GM12878 (cell line): Measurements from ENCODE around the gene ANO7. TPM values are rescaled to one million over a fixed set of nuclear protein-coding genes. Genes with fewer than 3 reads are reported as not detected.
A peak's percentile ranks its signal among the peaks of the same experiment; 100 is the strongest.

Experiments
- ATAC-seq: fragments of 200-7000 bp; cut with Tn5 transposase; 3 replicates; pipeline ENCODE4 v1.9.1; 2020; ENCODE audit warnings: mild to moderate bottlenecking, moderate library complexity
- Bru-seq: library from RNA; stranded (reverse); fragments of 400-500 nt; gene quantifications from one replicate; lab custom pipeline; 2021; lab: Mats Ljungman, UMichigan
- BruChase-seq, 2 experiments: library from RNA; stranded (reverse); fragments of 400-500 nt; gene quantifications; one replicate each; lab custom pipeline; 2021; lab: Mats Ljungman, UMichigan
- BruUV-seq: library from RNA; stranded (reverse); fragments of 400-500 nt; replicated peaks from 2 replicates; lab custom pipeline; 2021; lab: Mats Ljungman, UMichigan
- CTCF ChIA-PET: fragments of 300-600 bp; sonication (Branson Sonifier 250); formaldehyde crosslinking; extraction: SDS; loops from one replicate; lab custom pipeline; 2021; ENCODE audit warnings: inconsistent platforms; lab: Yijun Ruan, JAX
- POLR2A ChIA-PET: fragments of 350-600 bp; formaldehyde crosslinking; extraction: SDS; loops from one replicate; lab custom pipeline; 2021; ENCODE audit warnings: inconsistent platforms; lab: Charles Lee
- RAD21 ChIA-PET: fragments of 300-600 bp; sonication (Branson Sonifier 250); formaldehyde crosslinking; loops from one replicate; lab custom pipeline; 2023; ENCODE audit warnings: antibody characterized with exemption; ENCODE audit not compliant: unreplicated experiment; lab: Charles Lee
- SMC1A ChIA-PET: fragments of 300-600 bp; sonication (Branson Sonifier 250); formaldehyde crosslinking; loops from one replicate; lab custom pipeline; 2023; ENCODE audit not compliant: unreplicated experiment, uncharacterized antibody; lab: Charles Lee
- DNase-seq: peaks from one replicate; pipeline ENCODE4 v3.0.0-alpha.2; 2011; ENCODE audit warnings: low read depth, low spot score
- FAIRE-seq: peaks from 3 replicates; lab custom pipeline; 2011; peaks lifted over from hg19 to GRCh38; lab: Jason Lieb, UNC
- H2AFZ ChIP-seq: 2 replicates; pipeline ENCODE4 v1.6.0; 2011; ENCODE audit warnings: low read depth, low read length, control low read depth; ENCODE audit not compliant: control insufficient read depth
- H3K27ac ChIP-seq: 2 replicates; pipeline ENCODE4 v1.5.1; 2011; ENCODE audit warnings: control low read depth; ENCODE audit not compliant: control insufficient read depth, insufficient read depth
- H3K27me3 ChIP-seq, 2 experiments: replicated peaks in 1 of 2; 2 replicates each; pipeline versions ENCODE4 v1.6.0 to v1.6.1; 2011; ENCODE audit warnings: low read length in 1 of 2; ENCODE audit not compliant: control insufficient read depth in 2 of 2, insufficient read depth in 2 of 2
- H3K36me3 ChIP-seq, 2 experiments: 2 replicates each; pipeline ENCODE4 v1.5.1; 2011; ENCODE audit warnings: low read length in 1 of 2; ENCODE audit not compliant: control insufficient read depth in 2 of 2, insufficient read depth in 2 of 2
- H3K4me1 ChIP-seq: 2 replicates; pipeline ENCODE4 v1.6.1; 2011; ENCODE audit warnings: mild to moderate bottlenecking, low read length, moderate library complexity, mixed read lengths; ENCODE audit not compliant: control insufficient read depth, insufficient read depth
- H3K4me2 ChIP-seq: 2 replicates; pipeline ENCODE4 v1.6.0; 2011; ENCODE audit warnings: control low read depth; ENCODE audit not compliant: control insufficient read depth, insufficient read depth
- H3K4me3 ChIP-seq: fragments of 200-600 bp; sonication (generic); 2 replicates; pipeline ENCODE4 v1.5.1; 2016
- H3K79me2 ChIP-seq: 2 replicates; pipeline ENCODE4 v1.6.0; 2011; ENCODE audit warnings: low read length; ENCODE audit not compliant: control insufficient read depth, insufficient read depth
- H3K9ac ChIP-seq: 2 replicates; pipeline ENCODE4 v1.8.0; 2011; ENCODE audit warnings: low read length, control low read depth, mixed read lengths; ENCODE audit not compliant: control insufficient read depth, insufficient read depth
- H3K9me3 ChIP-seq: replicated peaks from 3 replicates; pipeline ENCODE4 v1.5.1; 2011; ENCODE audit warnings: mild to moderate bottlenecking, low read length; ENCODE audit not compliant: control insufficient read depth, insufficient read depth
- H4K20me1 ChIP-seq: 2 replicates; pipeline ENCODE4 v1.6.0; 2011; ENCODE audit not compliant: control insufficient read depth, insufficient read depth
- BHLHE40 ChIP-seq, 2 experiments: fragments of 450-650 bp in 1 of 2; IDR thresholded peaks; 2 replicates each; pipeline ENCODE4 v1.6.1; 2011 to 2017; ENCODE audit warnings: low read depth in 2 of 2, borderline replicate concordance in 1 of 2, improper control_type of control experiment in 1 of 2, low read length in 1 of 2, mild to moderate bottlenecking in 1 of 2
- CHD2 ChIP-seq: IDR thresholded peaks from 2 replicates; pipeline ENCODE4 v1.6.1; 2011; ENCODE audit warnings: low read depth, low read length, improper control_type of control experiment, borderline replicate concordance
- GATAD2B ChIP-seq: fragments of 450-650 bp; conservative IDR thresholded peaks from 2 replicates; pipeline ENCODE4 v1.6.1; 2017; ENCODE audit warnings: low read depth, mild to moderate bottlenecking, moderate library complexity
- HDAC2 ChIP-seq: fragments of 200-600 bp; sonication (generic); IDR thresholded peaks from 2 replicates; pipeline ENCODE4 v1.6.1; 2017
- MEF2B ChIP-seq: fragments of 450-650 bp; IDR thresholded peaks from 2 replicates; pipeline ENCODE4 v1.6.1; 2018; ENCODE audit warnings: mild to moderate bottlenecking, moderate library complexity; ENCODE audit not compliant: partially characterized antibody, poor library complexity, severe bottlenecking
- MTA3 ChIP-seq: IDR thresholded peaks from 2 replicates; pipeline ENCODE4 v1.6.1; 2012; ENCODE audit warnings: low read length, inconsistent platforms, borderline replicate concordance
- NBN ChIP-seq: fragments of 450-650 bp; IDR thresholded peaks from 2 replicates; pipeline ENCODE4 v1.6.1; 2016
- NR2C2 ChIP-seq: IDR thresholded peaks from 2 replicates; pipeline ENCODE4 v1.6.1; 2011; ENCODE audit warnings: borderline replicate concordance, low read depth; ENCODE audit not compliant: control insufficient read depth, insufficient read length
- NR2F1 ChIP-seq: fragments of 450-650 bp; conservative IDR thresholded peaks from 2 replicates; pipeline ENCODE4 v1.6.1; 2017; ENCODE audit warnings: mild to moderate bottlenecking
- PAX5 ChIP-seq: IDR thresholded peaks from 2 replicates; pipeline ENCODE4 v1.6.1; 2011; ENCODE audit warnings: low read depth, low read length, borderline replicate concordance
- PAX8 ChIP-seq: fragments of 450-650 bp; IDR thresholded peaks from 2 replicates; pipeline ENCODE4 v1.6.1; 2017; ENCODE audit warnings: mild to moderate bottlenecking, moderate library complexity
- RAD21 ChIP-seq: IDR thresholded peaks from 2 replicates; pipeline ENCODE4 v1.6.1; 2011; ENCODE audit warnings: mild to moderate bottlenecking, low read depth, low read length, moderate library complexity; ENCODE audit not compliant: insufficient read depth
- SP1 ChIP-seq: IDR thresholded peaks from one replicate; pipeline ENCODE4 v1.6.1; 2011; ENCODE audit warnings: low read depth, low read length
- TBL1XR1 ChIP-seq: IDR thresholded peaks from 2 replicates; pipeline ENCODE4 v1.6.1; 2012; ENCODE audit warnings: low read depth, low read length, improper control_type of control experiment
- TCF12 ChIP-seq: IDR thresholded peaks from 2 replicates; pipeline ENCODE4 v1.6.1; 2011; ENCODE audit warnings: low read depth, mild to moderate bottlenecking, low read length
- YBX1 ChIP-seq: fragments of 450-650 bp; IDR thresholded peaks from 2 replicates; pipeline ENCODE4 v1.6.1; 2016; ENCODE audit warnings: antibody characterized with exemption
- ZNF24 ChIP-seq: fragments of 450-650 bp; IDR thresholded peaks from 2 replicates; pipeline ENCODE4 v1.6.1; 2017; ENCODE audit warnings: antibody characterized with exemption, mild to moderate bottlenecking
- WGBS: methylation state at CpG from one replicate; pipeline ENCODE4 v1.1.6; 2016; ENCODE audit warnings: low lambda C conversion rate; ENCODE audit not compliant: insufficient replicate concordance, insufficient coverage; ENCODE audit errors: missing lambda C conversion rate; 5-methylcytosine and 5-hydroxymethylcytosine counted together
- in situ Hi-C: fragments of 300-500 bp; cut with MboI; formaldehyde crosslinking; loops from 9 replicates; pipeline ENCODE4 v1.14.3; 2018; ENCODE audit warnings: mixed read lengths
- intact Hi-C: fragments of 100-400 bp; cut with micrococcal nuclease; formaldehyde crosslinking; loops from one replicate; pipeline ENCODE4 v1.14.2; 2022; ENCODE audit not compliant: unreplicated experiment
- long read RNA-seq, 2 experiments: library from polyadenylated mRNA; unstranded; transcript quantifications; one replicate each; pipeline ENCODE4 v2.0.0, GENCODE V29; 2019 to 2020
- polyA minus RNA-seq, 3 experiments: library from RNA; depleted of rRNA, polyadenylated mRNA; stranded (reverse); fragments of >200 nt; gene quantifications; 2 replicates each; pipeline ENCODE4 v1.2.3, GENCODE V29; 2011
- polyA plus RNA-seq, 11 experiments: library from polyadenylated mRNA; depleted of rRNA in 4 of 11; unstranded in 6 of 11; stranded (reverse) in 5 of 11; fragments of >200 nt; fragmentation: Nextera tagmentation in 4 of 11; fragmentation: Illumina TruSeq in 1 of 11; extraction: Ambion mirVana in 4 of 11; extraction: Trizol in 1 of 11; gene quantifications; 1 replicate in 1 of 11; 2 replicates in 10 of 11; pipeline versions ENCODE4 v1.2.1 to v1.2.3, GENCODE V29; 2011 to 2016; ENCODE audit warnings: inconsistent platforms in 2 of 11, missing spikeins in 2 of 11, low read depth in 1 of 11
- total RNA-seq, 4 experiments: library from RNA; depleted of rRNA in 3 of 4; stranded (reverse); fragments of >200 nt in 3 of 4; fragmentation: Illumina TruSeq in 1 of 4; extraction: Trizol in 1 of 4; gene quantifications; 2 replicates each; pipeline versions ENCODE4 v1.2.1 to v1.2.3, GENCODE V29; 2013 to 2021
- TF ChIP-seq, protein P1 (sequence below): fragments of 150-350 bp; IDR thresholded peaks from 2 replicates; pipeline ENCODE4 v1.6.1; 2014; ENCODE audit warnings: mild to moderate bottlenecking, low read depth, low read length

The ANO7 gene, protein sequence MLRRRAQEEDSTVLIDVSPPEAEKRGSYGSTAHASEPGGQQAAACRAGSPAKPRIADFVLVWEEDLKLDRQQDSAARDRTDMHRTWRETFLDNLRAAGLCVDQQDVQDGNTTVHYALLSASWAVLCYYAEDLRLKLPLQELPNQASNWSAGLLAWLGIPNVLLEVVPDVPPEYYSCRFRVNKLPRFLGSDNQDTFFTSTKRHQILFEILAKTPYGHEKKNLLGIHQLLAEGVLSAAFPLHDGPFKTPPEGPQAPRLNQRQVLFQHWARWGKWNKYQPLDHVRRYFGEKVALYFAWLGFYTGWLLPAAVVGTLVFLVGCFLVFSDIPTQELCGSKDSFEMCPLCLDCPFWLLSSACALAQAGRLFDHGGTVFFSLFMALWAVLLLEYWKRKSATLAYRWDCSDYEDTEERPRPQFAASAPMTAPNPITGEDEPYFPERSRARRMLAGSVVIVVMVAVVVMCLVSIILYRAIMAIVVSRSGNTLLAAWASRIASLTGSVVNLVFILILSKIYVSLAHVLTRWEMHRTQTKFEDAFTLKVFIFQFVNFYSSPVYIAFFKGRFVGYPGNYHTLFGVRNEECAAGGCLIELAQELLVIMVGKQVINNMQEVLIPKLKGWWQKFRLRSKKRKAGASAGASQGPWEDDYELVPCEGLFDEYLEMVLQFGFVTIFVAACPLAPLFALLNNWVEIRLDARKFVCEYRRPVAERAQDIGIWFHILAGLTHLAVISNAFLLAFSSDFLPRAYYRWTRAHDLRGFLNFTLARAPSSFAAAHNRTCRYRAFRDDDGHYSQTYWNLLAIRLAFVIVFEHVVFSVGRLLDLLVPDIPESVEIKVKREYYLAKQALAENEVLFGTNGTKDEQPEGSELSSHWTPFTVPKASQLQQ
- 19.1 and 21.0 TPM in 2 replicates for total RNA-seq (2013; cell fraction: nucleolus; rRNA removed)
- total RNA-seq (2014; rRNA removed) (0.49 and 0.56 TPM in 2 replicates), total RNA-seq (2014; rRNA removed; fragmentation: Illumina TruSeq; extraction: Trizol) (0.18 and 0.22 TPM in 2 replicates), total RNA-seq (2021) (0.88 and 1.4 TPM in 2 replicates), polyA plus RNA-seq (2011; rRNA removed) (0.56 and 1.2 TPM in 2 replicates), polyA plus RNA-seq (2014; fragmentation: Illumina TruSeq; extraction: Trizol) (0.24 and 0.35 TPM in 2 replicates), polyA plus RNA-seq (2014; fragmentation: Nextera tagmentation; extraction: Ambion mirVana) (under 1 TPM; 0.08 to 0.11 TPM), polyA plus RNA-seq (2014; rRNA removed) (0.47 and 1.1 TPM in 2 replicates), polyA plus RNA-seq (2016; fragmentation: Nextera tagmentation; extraction: Ambion mirVana) (under 1 TPM; 0.40 to 0.50 TPM), polyA minus RNA-seq (2011; rRNA and poly(A)+ RNA removed) (2.7 and 3.9 TPM in 2 replicates), Bru-seq, nascent RNA (percentile 42 among the genes with signal in this experiment), BruChase-seq, experiment 1, labeled RNA remaining after a 6-hour chase (percentile 35 among the genes with signal in this experiment), BruChase-seq, experiment 2, labeled RNA remaining after a 2-hour chase (percentile 32 among the genes with signal in this experiment)
- polyA plus RNA-seq (2011; ENCODE audit: low read depth): 0.43 TPM
- 1.5 TPM in 2 replicates for polyA plus RNA-seq (2011; cell fraction: cytosol; rRNA removed)
- 8.0 TPM in 2 replicates for polyA plus RNA-seq (2011; cell fraction: nucleus; rRNA removed)
- polyA plus RNA-seq (2012): 1.8 TPM in 2 replicates
- polyA minus RNA-seq (2011; cell fraction: cytosol; rRNA and poly(A)+ RNA removed): 1.0 and 1.6 TPM in 2 replicates
- polyA minus RNA-seq (2011; cell fraction: nucleus; rRNA and poly(A)+ RNA removed): 3.6 and 5.7 TPM in 2 replicates
- long read RNA-seq, experiment 1: 0 reads
- long read RNA-seq, experiment 2, partial matches to known transcripts: 0 of 1 reads
- long read RNA-seq, experiment 2, other reads (novel, unspliced or antisense): 1 of 1 reads

DNA sequence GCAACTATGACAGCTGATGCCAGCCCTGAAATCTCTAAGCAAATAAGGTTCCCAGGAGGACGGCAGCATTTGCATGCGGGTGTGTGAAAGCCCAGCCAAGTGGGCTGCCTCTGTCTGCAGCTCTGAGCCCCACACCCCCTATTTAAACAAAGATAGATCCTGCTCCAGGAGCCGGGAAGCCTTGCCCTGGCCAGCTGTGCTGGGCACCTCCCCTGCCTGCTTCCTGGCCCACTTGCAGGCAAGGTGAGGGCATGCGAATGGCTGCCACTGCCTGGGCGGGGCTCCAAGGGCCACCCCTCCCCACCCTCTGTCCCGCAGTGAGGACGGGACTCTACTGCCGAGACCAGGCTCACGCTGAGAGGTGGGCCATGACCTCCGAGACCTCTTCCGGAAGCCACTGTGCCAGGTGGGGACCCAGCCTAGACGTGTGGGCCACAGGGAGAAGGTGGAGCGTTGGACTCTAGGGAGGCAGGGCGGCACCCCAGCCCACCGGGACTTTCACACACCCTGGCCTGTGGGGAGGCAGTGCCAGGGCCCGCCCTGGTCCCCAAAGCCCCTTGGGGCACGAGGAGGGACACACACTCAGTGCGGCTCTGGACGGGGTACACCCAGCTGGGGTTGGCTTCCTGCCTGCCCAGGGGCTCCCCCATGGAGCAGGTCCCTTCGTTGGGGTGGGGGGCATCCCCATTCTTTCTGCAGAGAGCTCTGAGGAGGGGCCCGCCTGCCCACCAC is at the start of gene ANO7:
Gene ANO7 (plus strand): TSS at position 317 of the 732 bp plus-strand sequence. CDS start 1,387 bp downstream, outside the sequence.
- FAIRE-seq (no peak), ATAC-seq (peak; percentile 50), DNase-seq (no peak)
- POLR2A ChIA-PET: no interaction called here
- SMC1A ChIA-PET: no interaction called here
- Histone ChIP-seq H4K20me1 (no peaks in the 10 kb centered on the region), H3K36me3 (no peaks in the 10 kb centered on the region), H3K79me2 (no peaks in the 10 kb centered on the region), H3K27ac (no peak within 1 kb of the TSS), H3K4me1 (no peaks in the 10 kb centered on the region), H3K4me3 (no peak within 1 kb of the TSS), H3K27me3 (no peaks in the 10 kb centered on the region), H3K9me3 (no peaks in the 10 kb centered on the region), H3K9ac (no peak within 1 kb of the TSS), H2AFZ (no peak within 1 kb of the TSS), H3K4me2 (0 out of 2 replicates have a peak within 1 kb of the TSS, but pooled peaks have one; percentile 9)
- 4% methylated on average over 21 of the region's 21 CpGs for WGBS
- CTCF ChIA-PET: no interaction called here
- BruUV-seq: no TSS peak
- intact Hi-C loops: no loop called here
- in situ Hi-C loops: no loop called here
- RAD21 ChIA-PET: no interaction called here
- TF ChIP-seq HDAC2 (no peak), BHLHE40 (IDR thresholded peaks at IDR 0.05; ENCODE audit: borderline replicate concordance in 1 of 2, low read depth in 2 of 2, low read length in 1 of 2) (no peak), CHD2 (no peak), NBN (no peak), GATAD2B (no peak), ZNF24 (no peak), TBL1XR1 (no peak), SP1 (no peak), TCF12 (no peak), NR2F1 (no peak), PAX5 (no peak), MTA3 (no peak), RAD21 (no peak), MEF2B (no peak), YBX1 (no peak), PAX8 (no peak), NR2C2 (no peak)
- TF ChIP-seq, protein P1, sequence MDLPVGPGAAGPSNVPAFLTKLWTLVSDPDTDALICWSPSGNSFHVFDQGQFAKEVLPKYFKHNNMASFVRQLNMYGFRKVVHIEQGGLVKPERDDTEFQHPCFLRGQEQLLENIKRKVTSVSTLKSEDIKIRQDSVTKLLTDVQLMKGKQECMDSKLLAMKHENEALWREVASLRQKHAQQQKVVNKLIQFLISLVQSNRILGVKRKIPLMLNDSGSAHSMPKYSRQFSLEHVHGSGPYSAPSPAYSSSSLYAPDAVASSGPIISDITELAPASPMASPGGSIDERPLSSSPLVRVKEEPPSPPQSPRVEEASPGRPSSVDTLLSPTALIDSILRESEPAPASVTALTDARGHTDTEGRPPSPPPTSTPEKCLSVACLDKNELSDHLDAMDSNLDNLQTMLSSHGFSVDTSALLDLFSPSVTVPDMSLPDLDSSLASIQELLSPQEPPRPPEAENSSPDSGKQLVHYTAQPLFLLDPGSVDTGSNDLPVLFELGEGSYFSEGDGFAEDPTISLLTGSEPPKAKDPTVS: no peak
